Measurements from ENCODE around the gene KLHL22. TPM values are rescaled to one million over a fixed set of nuclear protein-coding genes. Genes with fewer than 3 reads are reported as not detected.

KLHL22 gene
- total RNA-seq, 1 experiment from 2014 or later, result 26.5 TPM

DNA sequence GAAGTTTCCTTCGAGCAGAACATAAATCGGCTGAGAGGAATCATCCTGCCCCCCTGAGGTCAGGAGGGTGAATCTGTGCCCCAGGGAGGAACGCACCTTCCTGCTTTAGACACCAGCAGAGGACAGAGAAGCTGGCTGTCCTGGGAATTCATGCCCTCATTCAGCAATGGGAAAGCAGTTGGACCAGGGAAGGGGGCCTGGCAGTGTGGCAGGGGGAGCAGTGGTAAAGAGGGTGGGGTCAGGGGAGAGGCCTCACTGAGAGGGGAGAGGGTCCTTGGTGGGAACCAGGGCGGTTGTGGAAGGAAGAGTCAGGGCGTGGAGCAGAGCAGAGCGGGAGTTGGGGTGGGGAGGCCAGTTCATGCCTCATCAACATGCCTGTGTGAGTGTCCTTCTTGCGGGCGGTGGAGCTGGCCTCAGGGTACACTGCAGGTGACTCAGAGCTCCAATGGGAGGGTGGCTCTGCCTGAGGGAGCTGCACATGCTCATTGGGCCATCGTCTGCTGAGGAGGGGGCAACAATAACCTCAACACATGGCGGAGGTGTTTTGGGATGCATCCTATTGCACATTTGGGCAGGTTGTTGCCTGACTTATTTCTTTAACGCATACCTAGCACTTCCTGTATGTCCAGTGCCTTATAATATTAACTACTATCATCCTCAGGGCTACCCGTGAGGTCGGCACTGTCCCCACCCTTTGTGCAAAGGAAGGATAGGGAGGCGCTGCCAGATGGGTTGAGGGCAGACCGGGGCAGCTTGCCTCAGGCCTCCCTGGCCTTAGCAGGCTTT is 35.0 kb upstream of the KLHL22 start:
- peak; percentile 70 for DNase-seq
- H3K36me3 Mint-ChIP-seq (ENCODE audit: insufficient read depth, unreplicated experiment), result peaks cover 44% of the 10 kb centered on the region
- TF ChIP-seq, protein P1, sequence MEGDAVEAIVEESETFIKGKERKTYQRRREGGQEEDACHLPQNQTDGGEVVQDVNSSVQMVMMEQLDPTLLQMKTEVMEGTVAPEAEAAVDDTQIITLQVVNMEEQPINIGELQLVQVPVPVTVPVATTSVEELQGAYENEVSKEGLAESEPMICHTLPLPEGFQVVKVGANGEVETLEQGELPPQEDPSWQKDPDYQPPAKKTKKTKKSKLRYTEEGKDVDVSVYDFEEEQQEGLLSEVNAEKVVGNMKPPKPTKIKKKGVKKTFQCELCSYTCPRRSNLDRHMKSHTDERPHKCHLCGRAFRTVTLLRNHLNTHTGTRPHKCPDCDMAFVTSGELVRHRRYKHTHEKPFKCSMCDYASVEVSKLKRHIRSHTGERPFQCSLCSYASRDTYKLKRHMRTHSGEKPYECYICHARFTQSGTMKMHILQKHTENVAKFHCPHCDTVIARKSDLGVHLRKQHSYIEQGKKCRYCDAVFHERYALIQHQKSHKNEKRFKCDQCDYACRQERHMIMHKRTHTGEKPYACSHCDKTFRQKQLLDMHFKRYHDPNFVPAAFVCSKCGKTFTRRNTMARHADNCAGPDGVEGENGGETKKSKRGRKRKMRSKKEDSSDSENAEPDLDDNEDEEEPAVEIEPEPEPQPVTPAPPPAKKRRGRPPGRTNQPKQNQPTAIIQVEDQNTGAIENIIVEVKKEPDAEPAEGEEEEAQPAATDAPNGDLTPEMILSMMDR (IDR thresholded peaks at IDR 0.05; ENCODE audit: unreplicated experiment), result no peak
- H3K4me1 Mint-ChIP-seq (ENCODE audit: low read depth, unreplicated experiment), result peaks cover 58% of the 10 kb centered on the region
- peak overlapping the region; percentile 46 for H3K4me3 Mint-ChIP-seq (ENCODE audit: low read depth, unreplicated experiment)
- peak overlapping the region; percentile 81 for H3K27ac Mint-ChIP-seq (ENCODE audit: unreplicated experiment)
- no peaks in the 10 kb centered on the region for H3K27me3 Mint-ChIP-seq (ENCODE audit: unreplicated experiment)
- no TSS peak for BruUV-seq (replicated peaks)
- CTCF ChIA-PET, result interaction anchor here (0.6 to 3.4 kb wide), 4 partner anchors 23 to 77 kb away, joined by 3 to 16 read pairs (median 4); partner anchors contain the start of gene MED15
- intact Hi-C loops (cut with micrococcal nuclease; ENCODE audit: unreplicated experiment), result no loop called here
- H3K9me3 Mint-ChIP-seq (ENCODE audit: low read depth, unreplicated experiment), result no peaks in the 10 kb centered on the region

DNA sequence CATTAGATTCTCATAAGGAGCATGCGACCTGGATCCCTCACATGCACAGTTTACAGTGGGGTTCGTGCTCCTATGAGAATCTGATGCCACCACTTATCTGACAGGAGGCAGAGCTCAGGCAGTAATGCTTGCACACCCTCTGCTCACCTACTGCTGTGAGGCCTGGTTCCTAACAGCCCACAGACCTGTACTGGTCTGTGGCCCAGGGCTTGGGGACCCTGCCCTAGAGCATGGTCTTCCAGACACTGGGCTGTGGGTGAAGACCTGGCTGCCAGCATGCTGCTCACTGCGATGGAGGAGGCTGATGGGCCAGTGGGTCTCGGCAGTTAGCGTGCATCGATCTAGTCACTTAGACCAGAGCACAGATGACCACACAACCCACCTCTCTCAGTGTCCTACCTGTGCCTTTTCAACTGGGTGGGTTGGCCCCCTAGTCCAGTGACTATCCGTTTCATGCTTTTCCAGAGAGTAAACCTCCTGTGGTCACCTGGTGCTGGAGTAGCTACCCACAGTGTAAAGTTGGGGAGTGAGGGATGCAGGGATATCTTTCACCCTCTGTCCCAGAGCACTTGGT is 32.9 kb upstream of the KLHL22 start:
- Mint-ChIP-seq H3K27ac (ENCODE audit: unreplicated experiment) (no peak overlapping the region), H3K36me3 (ENCODE audit: insufficient read depth, unreplicated experiment) (peaks cover 48% of the 10 kb centered on the region), H3K4me1 (ENCODE audit: low read depth, unreplicated experiment) (peaks cover 51% of the 10 kb centered on the region), H3K4me3 (ENCODE audit: low read depth, unreplicated experiment) (no peak overlapping the region), H3K27me3 (ENCODE audit: unreplicated experiment) (no peaks in the 10 kb centered on the region), H3K9me3 (ENCODE audit: low read depth, unreplicated experiment) (no peaks in the 10 kb centered on the region)
- intact Hi-C loops (cut with micrococcal nuclease; ENCODE audit: unreplicated experiment), result no loop called here
- TF ChIP-seq, protein P1 (IDR thresholded peaks at IDR 0.05; ENCODE audit: unreplicated experiment), result no peak
- no peak for DNase-seq
- CTCF ChIA-PET, result interaction anchor here (0.7 kb wide), 1 partner anchor 242 kb away, joined by 3 read pairs; no protein-coding TSS in a partner anchor
- BruUV-seq (replicated peaks), result no TSS peak

DNA sequence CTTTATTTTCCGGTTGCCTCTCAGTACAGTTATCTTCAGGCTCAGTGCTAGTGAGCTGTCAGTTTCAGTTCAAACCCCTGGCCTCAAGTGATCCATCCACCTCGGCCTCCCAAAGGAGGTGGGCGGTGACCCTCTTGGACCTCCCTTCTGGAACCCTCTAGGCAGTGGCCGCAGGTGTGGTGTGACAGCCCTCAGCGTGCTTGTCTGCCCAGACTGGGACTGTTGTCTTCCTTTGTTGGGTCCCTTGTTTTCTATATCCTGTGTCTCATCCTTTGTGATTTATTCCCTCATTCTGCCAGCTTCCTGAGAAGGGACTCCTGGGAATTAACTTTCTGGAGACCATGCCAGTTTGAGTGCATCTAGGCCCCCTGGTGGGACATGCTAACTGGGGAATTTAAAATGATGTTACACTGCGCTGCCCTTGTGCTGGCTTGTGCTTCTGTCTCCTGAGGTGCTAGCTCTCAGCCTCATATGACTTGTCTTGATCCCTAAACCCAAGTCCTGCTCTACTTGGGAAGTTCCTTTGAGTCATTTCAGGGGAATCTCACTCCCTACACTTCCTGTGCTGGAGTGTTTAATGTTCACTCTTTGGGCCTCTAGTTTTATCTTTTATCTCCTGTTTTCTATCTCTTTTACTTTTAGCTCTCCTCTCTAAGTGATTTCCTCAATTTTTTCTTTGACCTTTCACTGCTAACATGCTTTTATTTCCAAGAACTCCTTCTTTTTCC is 31.2 kb upstream of the KLHL22 start:
- H3K36me3 Mint-ChIP-seq (ENCODE audit: insufficient read depth, unreplicated experiment), result peaks cover 37% of the 10 kb centered on the region
- no peaks in the 10 kb centered on the region for H3K9me3 Mint-ChIP-seq (ENCODE audit: low read depth, unreplicated experiment)
- CTCF ChIA-PET, result interaction anchor here (1.2 kb wide), 1 partner anchor 9 kb away, joined by 3 read pairs; no protein-coding TSS in a partner anchor
- TF ChIP-seq, protein P1 (IDR thresholded peaks at IDR 0.05; ENCODE audit: unreplicated experiment), result no peak
- no peak overlapping the region for H3K4me3 Mint-ChIP-seq (ENCODE audit: low read depth, unreplicated experiment)
- no peak for DNase-seq
- H3K27ac Mint-ChIP-seq (ENCODE audit: unreplicated experiment), result no peak overlapping the region
- intact Hi-C loops (cut with micrococcal nuclease; ENCODE audit: unreplicated experiment), result no loop called here
- no peaks in the 10 kb centered on the region for H3K27me3 Mint-ChIP-seq (ENCODE audit: unreplicated experiment)
- BruUV-seq (replicated peaks), result no TSS peak
- peaks cover 45% of the 10 kb centered on the region for H3K4me1 Mint-ChIP-seq (ENCODE audit: low read depth, unreplicated experiment)

DNA sequence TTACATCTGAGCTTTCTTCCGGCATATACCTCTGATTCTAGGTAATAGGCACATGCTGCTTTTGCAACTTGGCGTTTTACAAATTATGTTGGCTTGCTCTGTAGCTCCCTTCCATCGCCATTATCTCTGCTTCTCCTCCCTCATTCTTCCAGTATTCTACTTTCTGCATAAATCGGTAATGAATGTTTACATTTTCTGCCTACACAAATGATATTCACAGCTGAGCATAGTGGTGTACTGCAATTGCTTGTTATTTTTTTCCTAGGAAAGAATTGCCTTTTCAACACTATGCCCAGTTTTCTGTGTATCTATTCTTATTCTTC is 30.7 kb upstream of the KLHL22 start:
- CTCF ChIA-PET, result interaction anchor here (1.2 kb wide), 1 partner anchor 9 kb away, joined by 3 read pairs; no protein-coding TSS in a partner anchor
- no peaks in the 10 kb centered on the region for H3K27me3 Mint-ChIP-seq (ENCODE audit: unreplicated experiment)
- BruUV-seq (replicated peaks), result no TSS peak
- H3K9me3 Mint-ChIP-seq (ENCODE audit: low read depth, unreplicated experiment), result no peaks in the 10 kb centered on the region
- peaks cover 31% of the 10 kb centered on the region for H3K36me3 Mint-ChIP-seq (ENCODE audit: insufficient read depth, unreplicated experiment)
- H3K4me3 Mint-ChIP-seq (ENCODE audit: low read depth, unreplicated experiment), result no peak overlapping the region
- no peak overlapping the region for H3K27ac Mint-ChIP-seq (ENCODE audit: unreplicated experiment)
- peaks cover 40% of the 10 kb centered on the region for H3K4me1 Mint-ChIP-seq (ENCODE audit: low read depth, unreplicated experiment)
- TF ChIP-seq, protein P1 (IDR thresholded peaks at IDR 0.05; ENCODE audit: unreplicated experiment), result no peak
- intact Hi-C loops (cut with micrococcal nuclease; ENCODE audit: unreplicated experiment), result no loop called here
- DNase-seq, result no peak
